H1 (cell line): ENCODE data around the gene BBC3. TPM values are rescaled to one million over a fixed set of nuclear protein-coding genes. Genes with fewer than 3 reads are reported as not detected.
A peak's percentile ranks its signal among the peaks of the same experiment; 100 is the strongest.

Experiments
- BCL11A ChIP-seq, 2 experiments: IDR thresholded peaks; one replicate each; pipeline ENCODE4 v1.6.1; 2011; ENCODE audit warnings: low read depth in 2 of 2, low read length in 2 of 2, mild to moderate bottlenecking in 2 of 2
- CHD7 ChIP-seq: fragments of 300-600 bp; sonication (generic); IDR thresholded peaks from 2 replicates; pipeline ENCODE4 v1.7.1; 2012; ENCODE audit warnings: low read length, moderate library complexity, mild to moderate bottlenecking, inconsistent platforms; ENCODE audit not compliant: insufficient replicate concordance
- GABPA ChIP-seq: IDR thresholded peaks from 2 replicates; pipeline ENCODE4 v1.6.1; 2011; ENCODE audit warnings: mild to moderate bottlenecking, low read length, moderate library complexity, borderline replicate concordance; ENCODE audit not compliant: insufficient read depth
- JUN ChIP-seq: IDR thresholded peaks from 2 replicates; pipeline ENCODE4 v1.6.1; 2011; ENCODE audit warnings: low read depth, mild to moderate bottlenecking, improper control_type of control experiment, low read length
- NANOG ChIP-seq: IDR thresholded peaks from 2 replicates; pipeline ENCODE4 v1.6.1; 2011; ENCODE audit warnings: low read length, low read depth, mild to moderate bottlenecking, inconsistent platforms; ENCODE audit not compliant: insufficient read depth, poor library complexity, severe bottlenecking
- RXRA ChIP-seq: IDR thresholded peaks from 2 replicates; pipeline ENCODE4 v1.6.1; 2011; ENCODE audit warnings: low read depth, mild to moderate bottlenecking, low read length, moderate library complexity; ENCODE audit not compliant: insufficient read depth
- polyA plus RNA-seq, 7 experiments: library from polyadenylated mRNA; depleted of rRNA in 3 of 7; stranded (reverse) in 5 of 7; unstranded in 2 of 7; fragments of >200 nt in 5 of 7; fragments of 200-250 nt in 2 of 7; gene quantifications; 1 replicate in 5 of 7; 2 replicates in 1 of 7; 4 replicates in 1 of 7; pipeline versions ENCODE4 v1.2.1 to v1.2.3, GENCODE V29; 2011 to 2013; ENCODE audit warnings: missing spikeins in 2 of 7, mixed read lengths in 2 of 7
- total RNA-seq: library from RNA; stranded (reverse); fragmentation: NEBNext Ultra II Directional; extraction: Animal tissue kit (Norgen Biotek cat#: 25700); gene quantifications from 2 replicates; pipeline ENCODE4 v1.2.1, GENCODE V29; 2021
- TF ChIP-seq, protein P1 (sequence below), 3 experiments: IDR thresholded peaks; 1 replicate in 2 of 3; 2 replicates in 1 of 3; pipeline versions ENCODE4 v1.5.1 to v1.6.1; 2011; ENCODE audit warnings: low read length in 3 of 3, mild to moderate bottlenecking in 3 of 3, inconsistent platforms in 2 of 3, low read depth in 1 of 3, moderate library complexity in 1 of 3; ENCODE audit not compliant: insufficient read depth in 1 of 3; ENCODE audit errors: control extremely low read depth in 1 of 3

The BBC3 gene
- total and polyA plus RNA-seq, 2 of the 8 experiments (the other 6 are each of a cell fraction or from before 2014, with no cell fraction given) = 13.2 to 21.6 TPM

GRCh38 chr19:47225746-47226425, 5.1 kb downstream of the BBC3 start (continued):
- TF ChIP-seq CHD7 (no peak), GABPA (no peak), JUN (peak; percentile 43; the same call in 1 of the 2 replicates), NANOG (no peak), BCL11A (IDR thresholded peaks at IDR 0.05; ENCODE audit: low read depth in 2 of 2, low read length in 2 of 2) (no peak), RXRA (no peak)
- TF ChIP-seq, protein P1, sequence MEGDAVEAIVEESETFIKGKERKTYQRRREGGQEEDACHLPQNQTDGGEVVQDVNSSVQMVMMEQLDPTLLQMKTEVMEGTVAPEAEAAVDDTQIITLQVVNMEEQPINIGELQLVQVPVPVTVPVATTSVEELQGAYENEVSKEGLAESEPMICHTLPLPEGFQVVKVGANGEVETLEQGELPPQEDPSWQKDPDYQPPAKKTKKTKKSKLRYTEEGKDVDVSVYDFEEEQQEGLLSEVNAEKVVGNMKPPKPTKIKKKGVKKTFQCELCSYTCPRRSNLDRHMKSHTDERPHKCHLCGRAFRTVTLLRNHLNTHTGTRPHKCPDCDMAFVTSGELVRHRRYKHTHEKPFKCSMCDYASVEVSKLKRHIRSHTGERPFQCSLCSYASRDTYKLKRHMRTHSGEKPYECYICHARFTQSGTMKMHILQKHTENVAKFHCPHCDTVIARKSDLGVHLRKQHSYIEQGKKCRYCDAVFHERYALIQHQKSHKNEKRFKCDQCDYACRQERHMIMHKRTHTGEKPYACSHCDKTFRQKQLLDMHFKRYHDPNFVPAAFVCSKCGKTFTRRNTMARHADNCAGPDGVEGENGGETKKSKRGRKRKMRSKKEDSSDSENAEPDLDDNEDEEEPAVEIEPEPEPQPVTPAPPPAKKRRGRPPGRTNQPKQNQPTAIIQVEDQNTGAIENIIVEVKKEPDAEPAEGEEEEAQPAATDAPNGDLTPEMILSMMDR (IDR thresholded peaks at IDR 0.05; ENCODE audit: control extremely low read depth in 1 of 3, insufficient read depth in 1 of 3, low read depth in 1 of 3, low read length in 3 of 3) = peak in 1 of 3 experiments; percentile 39; a peak in 2 of 4 replicates
